ENCODE results near the gene PRDM16. TPM values are rescaled to one million over a fixed set of nuclear protein-coding genes. Genes with fewer than 3 reads are reported as not detected.

Gene PRDM16
- total RNA-seq, 1 experiment from 2014 or later = 22.3 TPM

DNA sequence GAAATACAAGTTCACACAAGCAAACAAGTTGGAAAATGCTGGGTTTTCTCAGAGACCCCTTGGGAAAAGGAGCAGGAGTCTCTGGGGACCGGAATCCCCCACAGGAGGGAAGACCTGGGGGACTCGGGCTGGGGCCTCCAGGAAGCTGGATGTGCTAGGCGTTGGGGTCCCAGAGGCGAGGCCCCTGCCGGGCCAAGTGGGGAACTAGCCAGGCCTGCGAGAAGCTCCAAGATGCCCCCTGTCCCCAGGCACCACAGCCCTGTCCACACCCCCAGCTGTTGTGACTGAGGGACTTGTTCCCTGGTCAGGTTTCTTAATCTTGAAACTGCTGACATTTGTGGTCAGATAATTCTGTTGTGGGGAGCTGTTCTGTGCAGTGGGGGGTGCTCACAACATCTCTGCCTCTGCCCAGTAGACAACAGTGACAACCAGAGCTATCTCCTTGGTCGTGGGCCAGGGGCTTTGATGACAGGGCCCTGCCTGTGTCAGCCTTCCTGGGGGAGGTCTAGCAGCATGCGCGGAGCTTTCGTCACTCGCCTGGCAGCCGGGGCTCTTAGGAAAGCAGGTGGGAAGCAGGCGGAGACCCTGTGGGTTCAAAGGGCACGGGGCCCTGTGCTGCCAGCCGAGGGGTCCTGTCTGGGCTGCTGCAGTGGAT, 259.1 kb downstream of the PRDM16 start:
- H3K9me3 ChIP-seq (ENCODE audit: control insufficient read depth, insufficient read depth, low read depth, low read length) = no peaks in the 10 kb centered on the region
- in situ Hi-C loops (cut with HindIII; ENCODE audit: low pct_unique_long_range_greater_than_20kb, low sequenced_read_pairs) (no loop called here), intact Hi-C loops (cut with micrococcal nuclease; ENCODE audit: unreplicated experiment) (no loop called here)
- TF ChIP-seq POLR2AphosphoS5 (IDR thresholded peaks at IDR 0.05; ENCODE audit: low read depth, low read length) = no peak
- no peak for ATAC-seq
- no TSS peak for BruUV-seq (replicated peaks)
- no peak overlapping the region for H3K27ac ChIP-seq (ENCODE audit: low read length)
- no peak overlapping the region for H3K4me3 ChIP-seq (ENCODE audit: low read depth in 2 of 2, low read length in 2 of 2)
- DNase-seq (ENCODE audit: low read depth, low spot score) = no peak
- H3K36me3 ChIP-seq (ENCODE audit: control insufficient read depth, insufficient read depth, low read length) = no peaks in the 10 kb centered on the region
- H3K27me3 ChIP-seq (ENCODE audit: control insufficient read depth, insufficient read depth, low read length) = no peaks in the 10 kb centered on the region
- POLR2A ChIA-PET = no interaction called here
- CTCF ChIA-PET = no interaction called here
- peaks cover 19% of the 10 kb centered on the region for H3K4me1 ChIP-seq (ENCODE audit: control insufficient read depth, insufficient read depth, low read length)

GRCh38 chr1:3329640-3330281, 260.8 kb downstream of the PRDM16 start:
- Histone ChIP-seq H3K27ac (ENCODE audit: low read length) (no peak overlapping the region; the same call in 1 of the 2 replicates), H3K27me3 (ENCODE audit: control insufficient read depth, insufficient read depth, low read length) (no peaks in the 10 kb centered on the region), H3K4me1 (ENCODE audit: control insufficient read depth, insufficient read depth, low read length) (peaks cover 19% of the 10 kb centered on the region), H3K4me3 (ENCODE audit: low read depth in 2 of 2, low read length in 2 of 2) (no peak overlapping the region), H3K36me3 (ENCODE audit: control insufficient read depth, insufficient read depth, low read length) (no peaks in the 10 kb centered on the region), H3K9me3 (ENCODE audit: control insufficient read depth, insufficient read depth, low read depth, low read length) (no peaks in the 10 kb centered on the region)
- TF ChIP-seq TCF7L2 (IDR thresholded peaks at IDR 0.05; ENCODE audit: low read depth, low read length) (no peak), POLR2AphosphoS5 (IDR thresholded peaks at IDR 0.05; ENCODE audit: low read depth, low read length) (no peak), SIN3A (IDR thresholded peaks at IDR 0.05; ENCODE audit: borderline replicate concordance, insufficient read depth, low read depth, low read length) (no peak), REST (IDR thresholded peaks at IDR 0.05; ENCODE audit: insufficient read depth in 1 of 2, low read depth in 2 of 2, low read length in 1 of 2) (no peak)
- TF ChIP-seq, protein P1, sequence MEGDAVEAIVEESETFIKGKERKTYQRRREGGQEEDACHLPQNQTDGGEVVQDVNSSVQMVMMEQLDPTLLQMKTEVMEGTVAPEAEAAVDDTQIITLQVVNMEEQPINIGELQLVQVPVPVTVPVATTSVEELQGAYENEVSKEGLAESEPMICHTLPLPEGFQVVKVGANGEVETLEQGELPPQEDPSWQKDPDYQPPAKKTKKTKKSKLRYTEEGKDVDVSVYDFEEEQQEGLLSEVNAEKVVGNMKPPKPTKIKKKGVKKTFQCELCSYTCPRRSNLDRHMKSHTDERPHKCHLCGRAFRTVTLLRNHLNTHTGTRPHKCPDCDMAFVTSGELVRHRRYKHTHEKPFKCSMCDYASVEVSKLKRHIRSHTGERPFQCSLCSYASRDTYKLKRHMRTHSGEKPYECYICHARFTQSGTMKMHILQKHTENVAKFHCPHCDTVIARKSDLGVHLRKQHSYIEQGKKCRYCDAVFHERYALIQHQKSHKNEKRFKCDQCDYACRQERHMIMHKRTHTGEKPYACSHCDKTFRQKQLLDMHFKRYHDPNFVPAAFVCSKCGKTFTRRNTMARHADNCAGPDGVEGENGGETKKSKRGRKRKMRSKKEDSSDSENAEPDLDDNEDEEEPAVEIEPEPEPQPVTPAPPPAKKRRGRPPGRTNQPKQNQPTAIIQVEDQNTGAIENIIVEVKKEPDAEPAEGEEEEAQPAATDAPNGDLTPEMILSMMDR (IDR thresholded peaks at IDR 0.05) = no peak
- ATAC-seq (peak; percentile 52; the same call in 1 of the 2 replicates), DNase-seq (ENCODE audit: low read depth, low spot score) (no peak)
- POLR2A ChIA-PET = no interaction called here
- BruUV-seq (replicated peaks) = no TSS peak
- intact Hi-C loops (cut with micrococcal nuclease; ENCODE audit: unreplicated experiment) = no loop called here
- in situ Hi-C loops (cut with HindIII; ENCODE audit: low pct_unique_long_range_greater_than_20kb, low sequenced_read_pairs) = no loop called here
- CTCF ChIA-PET = no interaction called here

DNA sequence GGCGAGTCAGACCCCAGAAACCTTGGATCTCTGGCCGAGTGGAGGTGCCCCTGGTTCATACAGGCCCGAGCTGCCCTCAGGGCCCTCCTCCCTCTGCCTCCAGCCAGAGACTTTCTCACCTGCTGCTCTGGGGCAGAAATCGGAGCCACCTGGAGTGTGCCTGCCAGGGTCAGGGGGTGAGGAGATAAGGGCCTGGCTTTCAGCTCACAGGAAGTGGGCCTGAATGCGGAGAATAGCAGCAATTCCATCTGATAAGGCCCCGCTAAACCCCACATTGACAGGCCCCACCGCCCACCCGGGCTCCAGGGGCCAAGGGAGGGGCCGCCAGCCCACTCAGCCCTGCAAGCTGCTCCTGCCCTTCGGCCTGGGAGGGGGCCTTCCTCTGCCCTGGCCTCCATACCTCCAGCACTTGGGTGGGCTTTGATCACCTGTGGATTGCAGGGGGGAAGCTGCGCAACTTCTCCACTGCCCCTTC, 261.8 kb downstream of the PRDM16 start:
- CTCF ChIA-PET = no interaction called here
- in situ Hi-C loops (cut with HindIII; ENCODE audit: low pct_unique_long_range_greater_than_20kb, low sequenced_read_pairs) (no loop called here), intact Hi-C loops (cut with micrococcal nuclease; ENCODE audit: unreplicated experiment) (no loop called here)
- BruUV-seq (replicated peaks) = no TSS peak
- Histone ChIP-seq H3K4me1 (ENCODE audit: control insufficient read depth, insufficient read depth, low read length) (peaks cover 19% of the 10 kb centered on the region), H3K9me3 (ENCODE audit: control insufficient read depth, insufficient read depth, low read depth, low read length) (no peaks in the 10 kb centered on the region), H3K36me3 (ENCODE audit: control insufficient read depth, insufficient read depth, low read length) (no peaks in the 10 kb centered on the region), H3K27me3 (ENCODE audit: control insufficient read depth, insufficient read depth, low read length) (no peaks in the 10 kb centered on the region), H3K4me3 (ENCODE audit: low read depth in 2 of 2, low read length in 2 of 2) (no peak overlapping the region), H3K27ac (ENCODE audit: low read length) (no peak overlapping the region)
- TF ChIP-seq, protein P1 (IDR thresholded peaks at IDR 0.05) = no peak
- TF ChIP-seq SIN3A (IDR thresholded peaks at IDR 0.05; ENCODE audit: borderline replicate concordance, insufficient read depth, low read depth, low read length) (no peak), TCF7L2 (IDR thresholded peaks at IDR 0.05; ENCODE audit: low read depth, low read length) (no peak), POLR2AphosphoS5 (IDR thresholded peaks at IDR 0.05; ENCODE audit: low read depth, low read length) (no peak), REST (IDR thresholded peaks at IDR 0.05; ENCODE audit: insufficient read depth in 1 of 2, low read depth in 2 of 2, low read length in 1 of 2) (no peak)
- POLR2A ChIA-PET = no interaction called here
- no peak for DNase-seq (ENCODE audit: low read depth, low spot score)
- ATAC-seq = no peak
